Endothelial cell of umbilical vein (primary cell): Measurements from ENCODE around the gene HCFC1R1. TPM values are rescaled to one million over a fixed set of nuclear protein-coding genes. Genes with fewer than 3 reads are reported as not detected.

Experiments
- BruUV-seq: library from RNA; stranded (reverse); fragments of 400-500 nt; replicated peaks from 2 replicates; lab custom pipeline; 2021; lab: Mats Ljungman, UMichigan
- CTCF ChIA-PET: fragments of 300-600, 350-600 bp; sonication (Branson Sonifier 250); formaldehyde crosslinking; loops from one replicate; lab custom pipeline; 2021; ENCODE audit warnings: antibody characterized with exemption, inconsistent platforms; lab: Charles Lee
- POLR2A ChIA-PET: fragments of 300-600, 350-600 bp; sonication (Branson Sonifier 250); formaldehyde crosslinking; loops from one replicate; lab custom pipeline; 2021; ENCODE audit warnings: antibody characterized with exemption, inconsistent platforms; lab: Charles Lee
- DNase-seq: peaks from one replicate; pipeline ENCODE4 v3.0.0-alpha.2; 2011; ENCODE audit warnings: low read depth, low spot score
- FAIRE-seq: peaks from 2 replicates; lab custom pipeline; 2011; peaks lifted over from hg19 to GRCh38; lab: Jason Lieb, UNC
- H2AFZ ChIP-seq: 2 replicates; pipeline ENCODE4 v1.6.0; 2012; ENCODE audit warnings: low read depth, low read length, control low read depth, inconsistent platforms
- H3K27ac ChIP-seq: 2 replicates; pipeline ENCODE4 v1.5.1; 2011; ENCODE audit warnings: low read depth, mild to moderate bottlenecking, control low read depth, low read length, moderate library complexity; ENCODE audit not compliant: insufficient read depth
- H3K27me3 ChIP-seq, 2 experiments: 2 replicates each; pipeline versions ENCODE4 v1.6.0 to v1.6.1; 2011; ENCODE audit warnings: low read length in 2 of 2, mixed read lengths in 1 of 2; ENCODE audit not compliant: control insufficient read depth in 2 of 2, insufficient read depth in 2 of 2
- H3K36me3 ChIP-seq, 2 experiments: 2 replicates in 1 of 2; 3 replicates in 1 of 2; pipeline ENCODE4 v1.5.1; 2011; ENCODE audit warnings: low read length in 2 of 2, mild to moderate bottlenecking in 1 of 2, moderate library complexity in 1 of 2; ENCODE audit not compliant: control insufficient read depth in 2 of 2, insufficient read depth in 2 of 2; ENCODE audit errors: extremely low read depth in 1 of 2
- H3K4me1 ChIP-seq: 3 replicates; pipeline ENCODE4 v1.5.1; 2011; ENCODE audit warnings: mild to moderate bottlenecking, low read length; ENCODE audit not compliant: control insufficient read depth, insufficient read depth; ENCODE audit errors: extremely low read depth
- H3K4me2 ChIP-seq: 2 replicates; pipeline ENCODE4 v1.6.1; 2011; ENCODE audit warnings: low read length, control low read depth, mixed read lengths; ENCODE audit not compliant: insufficient read depth
- H3K4me3 ChIP-seq, 3 experiments: fragments of 200-600 bp in 1 of 3; sonication (generic), shearing (Covaris generic) in 1 of 3; replicated peaks in 1 of 3; 2 replicates each; pipeline ENCODE4 v1.5.1; 2011 to 2016; ENCODE audit warnings: control low read depth in 3 of 3, low read length in 3 of 3, mild to moderate bottlenecking in 2 of 3, inconsistent platforms in 1 of 3, low read depth in 1 of 3, moderate library complexity in 1 of 3; ENCODE audit not compliant: insufficient read depth in 1 of 3
- H3K79me2 ChIP-seq: 2 replicates; pipeline ENCODE4 v1.6.0; 2012; ENCODE audit warnings: low read length, inconsistent platforms; ENCODE audit not compliant: control insufficient read depth, insufficient read depth
- H3K9ac ChIP-seq: replicated peaks from 2 replicates; pipeline ENCODE3; 2011; ENCODE audit warnings: low read length, control low read depth; ENCODE audit not compliant: insufficient read depth; ENCODE audit errors: extremely low read depth
- H3K9me1 ChIP-seq: replicated peaks from 3 replicates; pipeline ENCODE4 v1.6.0; 2011; ENCODE audit warnings: mild to moderate bottlenecking, low read length; ENCODE audit not compliant: control insufficient read depth, insufficient read depth; ENCODE audit errors: extremely low read depth
- H3K9me3 ChIP-seq: replicated peaks from 2 replicates; pipeline ENCODE4 v1.5.1; 2012; ENCODE audit warnings: low read length, inconsistent platforms; ENCODE audit not compliant: control insufficient read depth, insufficient read depth
- H4K20me1 ChIP-seq: replicated peaks from 2 replicates; pipeline ENCODE3; 2011; ENCODE audit warnings: mild to moderate bottlenecking, low read length; ENCODE audit not compliant: control insufficient read depth, insufficient read depth; ENCODE audit errors: extremely low read depth
- EZH2 ChIP-seq: IDR thresholded peaks from 2 replicates; pipeline ENCODE4 v1.6.1; 2012; ENCODE audit warnings: borderline replicate concordance, low read depth, mild to moderate bottlenecking, moderate library complexity, low read length, inconsistent platforms; ENCODE audit not compliant: severe bottlenecking
- FOS ChIP-seq: IDR thresholded peaks from 2 replicates; pipeline ENCODE4 v1.6.1; 2011; ENCODE audit warnings: mild to moderate bottlenecking, low read length, moderate library complexity, borderline replicate concordance; ENCODE audit not compliant: insufficient read depth
- GATA2 ChIP-seq: IDR thresholded peaks from 2 replicates; pipeline ENCODE4 v1.7.0; 2011; ENCODE audit warnings: low read depth, mild to moderate bottlenecking, moderate library complexity, mixed read lengths, low read length; ENCODE audit not compliant: insufficient read length, insufficient read depth
- JUN ChIP-seq: IDR thresholded peaks from 2 replicates; pipeline ENCODE4 v1.6.1; 2011; ENCODE audit warnings: borderline replicate concordance, low read depth; ENCODE audit not compliant: insufficient read length, insufficient read depth
- MAX ChIP-seq: IDR thresholded peaks from 2 replicates; pipeline ENCODE4 v1.6.1; 2011; ENCODE audit not compliant: insufficient read depth, insufficient read length
- MYC ChIP-seq: IDR thresholded peaks from one replicate; pipeline ENCODE4 v1.6.1; 2011; ENCODE audit warnings: mild to moderate bottlenecking, low read depth, low read length
- POLR2A ChIP-seq: IDR thresholded peaks from 2 replicates; pipeline ENCODE4 v1.6.1; 2012; ENCODE audit warnings: low read depth, mild to moderate bottlenecking, control low read depth, low read length
- POLR2AphosphoS5 ChIP-seq: IDR thresholded peaks from 2 replicates; pipeline ENCODE4 v1.6.1; 2012; ENCODE audit warnings: low read depth, mild to moderate bottlenecking, control low read depth, low read length, moderate library complexity; ENCODE audit not compliant: insufficient read depth
- dilution Hi-C: fragments of 300-500 bp; cut with MboI; formaldehyde crosslinking; loops from one replicate; pipeline ENCODE4 v1.15.0; 2019; ENCODE audit warnings: low sequenced_read_pairs; ENCODE audit not compliant: extremely low pct_ligation_motif_present
- intact Hi-C: fragments of 100-400 bp; cut with micrococcal nuclease; formaldehyde crosslinking; loops from one replicate; pipeline ENCODE4 v1.10.0; 2022
- polyA plus RNA-seq, 4 experiments: library from polyadenylated mRNA; depleted of rRNA in 3 of 4; stranded (reverse) in 3 of 4; unstranded in 1 of 4; fragments of >200 nt; gene quantifications; 2 replicates each; pipeline versions ENCODE4 v1.2.1 to v1.2.3, GENCODE V29; 2011 to 2012; ENCODE audit warnings: missing spikeins in 1 of 4
- total RNA-seq: library from RNA; stranded (reverse); gene quantifications from 2 replicates; pipeline ENCODE4 v1.2.3, GENCODE V29; 2021
- TF ChIP-seq, protein P1 (sequence below), 2 donors: IDR thresholded peaks; 1 replicate in 1 of 2; 2 replicates in 1 of 2; pipeline ENCODE4 v1.5.1; 2011; ENCODE audit warnings: low read length in 2 of 2, mild to moderate bottlenecking in 2 of 2, moderate library complexity in 2 of 2, control low read depth in 1 of 2, inconsistent platforms in 1 of 2, low read depth in 1 of 2; ENCODE audit not compliant: insufficient read depth in 1 of 2; ENCODE audit errors: extremely low read depth in 1 of 2

The HCFC1R1 gene
- total and polyA plus RNA-seq, 2 donors (not counting 3 experiments of a cell fraction or from before 2014, with no cell fraction given), result 28.7 to 49.3 TPM

GRCh38 chr16:3068487-3068886 is 44.7 kb upstream of the HCFC1R1 start:
- TF ChIP-seq MAX, result no peak
- TF ChIP-seq GATA2, result no peak
- TF ChIP-seq MYC, result no peak
- TF ChIP-seq, protein P1, sequence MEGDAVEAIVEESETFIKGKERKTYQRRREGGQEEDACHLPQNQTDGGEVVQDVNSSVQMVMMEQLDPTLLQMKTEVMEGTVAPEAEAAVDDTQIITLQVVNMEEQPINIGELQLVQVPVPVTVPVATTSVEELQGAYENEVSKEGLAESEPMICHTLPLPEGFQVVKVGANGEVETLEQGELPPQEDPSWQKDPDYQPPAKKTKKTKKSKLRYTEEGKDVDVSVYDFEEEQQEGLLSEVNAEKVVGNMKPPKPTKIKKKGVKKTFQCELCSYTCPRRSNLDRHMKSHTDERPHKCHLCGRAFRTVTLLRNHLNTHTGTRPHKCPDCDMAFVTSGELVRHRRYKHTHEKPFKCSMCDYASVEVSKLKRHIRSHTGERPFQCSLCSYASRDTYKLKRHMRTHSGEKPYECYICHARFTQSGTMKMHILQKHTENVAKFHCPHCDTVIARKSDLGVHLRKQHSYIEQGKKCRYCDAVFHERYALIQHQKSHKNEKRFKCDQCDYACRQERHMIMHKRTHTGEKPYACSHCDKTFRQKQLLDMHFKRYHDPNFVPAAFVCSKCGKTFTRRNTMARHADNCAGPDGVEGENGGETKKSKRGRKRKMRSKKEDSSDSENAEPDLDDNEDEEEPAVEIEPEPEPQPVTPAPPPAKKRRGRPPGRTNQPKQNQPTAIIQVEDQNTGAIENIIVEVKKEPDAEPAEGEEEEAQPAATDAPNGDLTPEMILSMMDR (IDR thresholded peaks at IDR 0.05; ENCODE audit: extremely low read depth in 1 of 2, insufficient read depth in 1 of 2, low read depth in 1 of 2, low read length in 2 of 2), result no peak
- no peak for TF ChIP-seq POLR2AphosphoS5
- no peak for TF ChIP-seq FOS
- TF ChIP-seq JUN, result no peak
- TF ChIP-seq EZH2, result no peak
- TF ChIP-seq POLR2A, result no peak
- ChIA-PET CTCF (no interaction called here), POLR2A (no interaction called here)
- peaks cover 0 to 9% of the 10 kb centered on the region in 2 experiments for H3K36me3 ChIP-seq
- BruUV-seq, result no TSS peak
- intact Hi-C loops (no loop called here), dilution Hi-C loops (no loop called here)
- peaks cover 19% of the 10 kb centered on the region for H3K4me1 ChIP-seq
- H3K9me1 ChIP-seq, result no peaks in the 10 kb centered on the region
- no peak for DNase-seq
- H2AFZ ChIP-seq, result no peak overlapping the region
- no peak overlapping the region for H3K4me3 ChIP-seq
- H3K27me3 ChIP-seq, result no peaks in the 10 kb centered on the region
- no peaks in the 10 kb centered on the region for H4K20me1 ChIP-seq
- H3K27ac ChIP-seq, result no peak overlapping the region
- FAIRE-seq, result no peak
- no peak overlapping the region for H3K4me2 ChIP-seq
- no peak overlapping the region for H3K9ac ChIP-seq
- peaks cover 4% of the 10 kb centered on the region for H3K79me2 ChIP-seq
- H3K9me3 ChIP-seq, result no peaks in the 10 kb centered on the region
